ENCODE results near the gene MCAT.
A peak's percentile ranks its signal among the peaks of the same experiment; 100 is the strongest.
"Not testable (repeated sequence)": the region's sequence is repeated elsewhere in the genome, so short reads cannot be mapped to it uniquely, and the experiment has no call there.

MCAT gene

GRCh38 chr22:43118024-43118849 is 25.0 kb downstream of the MCAT start:
- DNase-seq, result no peak

- no peak for DNase-seq
Measured at GRCh38 chr22:43116932-43117331, 26.3 kb downstream of the MCAT start.

GRCh38 chr22:43114958-43115357 is 28.2 kb downstream of the MCAT start:
- no peak for DNase-seq

GRCh38 chr22:43113526-43114251 is 29.5 kb downstream of the MCAT start:
- DNase-seq, result no peak

- DNase-seq, result peak; percentile 32
Measured at GRCh38 chr22:43110927-43111623, 32.1 kb downstream of the MCAT start.

GRCh38 chr22:43110444-43110926 is 32.7 kb downstream of the MCAT start, which contains the start of gene BIK:
Gene BIK (plus strand): TSS chr22:43110750. CDS start chr22:43124023, 13,273 bp downstream.
- DNase-seq, result peak; percentile 29

GRCh38 chr22:43109921-43110443 is 33.2 kb downstream of the MCAT start:
- no peak for DNase-seq

GRCh38 chr22:43109511-43109910 is 33.7 kb downstream of the MCAT start:
- no peak for DNase-seq

GRCh38 chr22:43106302-43106701 is 36.9 kb downstream of the MCAT start:
- DNase-seq, result no peak

GRCh38 chr22:43104950-43105349 is 38.2 kb downstream of the MCAT start:
- not testable (repeated sequence) for DNase-seq

GRCh38 chr22:43104056-43104625 is 39.1 kb downstream of the MCAT start:
- DNase-seq, result not testable (repeated sequence)

- DNase-seq, result no peak
Measured at GRCh38 chr22:43101306-43101705, 41.9 kb downstream of the MCAT start.

- no peak for DNase-seq
Measured at GRCh38 chr22:43100225-43100624, 43.0 kb downstream of the MCAT start.

- no peak for DNase-seq
Measured at GRCh38 chr22:43099095-43099494, 44.1 kb downstream of the MCAT start.

- no peak for DNase-seq
Measured at GRCh38 chr22:43098356-43098755, 44.8 kb downstream of the MCAT start.

GRCh38 chr22:43096420-43096819 is 46.8 kb downstream of the MCAT start:
- DNase-seq, result no peak

- DNase-seq, result no peak
Measured at GRCh38 chr22:43094551-43094950, 48.6 kb downstream of the MCAT start.

- DNase-seq, result no peak
Measured at GRCh38 chr22:43094085-43094484, 49.1 kb downstream of the MCAT start.

GRCh38 chr22:43092085-43092484 is 51.1 kb downstream of the MCAT start:
- no peak for DNase-seq

GRCh38 chr22:43090130-43090789 is 52.9 kb downstream of the MCAT start:
- peak; percentile 17 for DNase-seq

GRCh38 chr22:43088984-43089717 is 54.0 kb downstream of the MCAT start, which contains the start of gene TTLL1:
Gene TTLL1 (minus strand): TSS chr22:43089391. CDS start chr22:43075586, 13,805 bp downstream.
- peak; percentile 71 for DNase-seq
